ENCODE data around the gene UROD.

GRCh38 chr1:45008516-45008915 is 3.5 kb upstream of the UROD start:
- TF ChIP-seq JUND (IDR thresholded peaks at IDR 0.05): no peak
- no peak for TF ChIP-seq CTCF (IDR thresholded peaks at IDR 0.05; ENCODE audit: low read depth, low read length, missing input control)
- no peak for TF ChIP-seq RXRA (IDR thresholded peaks at IDR 0.05)
- no peak for TF ChIP-seq REST (IDR thresholded peaks at IDR 0.05)
- no peak for TF ChIP-seq TAF1 (conservative IDR thresholded peaks at IDR 0.05)
- TF ChIP-seq ZBTB33 (IDR thresholded peaks at IDR 0.05): no peak
- TF ChIP-seq RAD21 (IDR thresholded peaks at IDR 0.05): no peak
- no peak for TF ChIP-seq YY1 (IDR thresholded peaks at IDR 0.05)
- no peak for TF ChIP-seq SP1 (IDR thresholded peaks at IDR 0.05)
- no peak for TF ChIP-seq ATF3 (IDR thresholded peaks at IDR 0.05)
- no peak for TF ChIP-seq MAX (IDR thresholded peaks at IDR 0.05)
- TF ChIP-seq GABPA (IDR thresholded peaks at IDR 0.05 in 1 of 2, conservative IDR thresholded peaks at IDR 0.05 in 1 of 2): no peak
- no peak for TF ChIP-seq HNF4G (IDR thresholded peaks at IDR 0.05)
- TF ChIP-seq FOXA1 (IDR thresholded peaks at IDR 0.05): no peak

All from liver (tissue), 3 donors.